ENCODE results near the gene ERCC5.

Gene ERCC5

DNA sequence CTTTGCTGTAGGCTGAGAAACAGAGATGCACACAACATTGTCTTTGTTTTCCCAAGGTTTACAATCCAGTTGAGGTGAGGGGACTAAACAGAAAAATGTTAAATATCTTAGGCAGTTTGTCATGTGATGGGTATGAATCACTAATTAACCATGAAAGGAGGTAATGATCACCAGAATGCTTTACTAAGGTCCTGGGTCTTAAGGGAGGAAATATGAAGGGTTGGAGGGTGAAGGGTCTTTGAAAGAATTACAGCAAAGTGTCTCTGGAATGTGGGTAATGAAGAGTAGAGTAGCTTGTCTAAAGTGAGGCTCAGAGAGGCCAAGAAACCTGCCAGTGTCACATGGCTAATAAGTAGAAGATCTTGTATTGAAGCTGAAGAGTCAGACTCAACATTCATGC, 27.9 kb upstream of the ERCC5 start:
- Mint-ChIP-seq H3K27ac (no peak overlapping the region), H3K4me1 (peaks cover 5% of the 10 kb centered on the region), H3K27me3 (no peaks in the 10 kb centered on the region), H3K4me3 (no peak overlapping the region), H3K36me3 (peaks cover 34% of the 10 kb centered on the region), H3K9me3 (no peaks in the 10 kb centered on the region)
- no peak for DNase-seq
- CTCF ChIA-PET = no interaction called here

DNA sequence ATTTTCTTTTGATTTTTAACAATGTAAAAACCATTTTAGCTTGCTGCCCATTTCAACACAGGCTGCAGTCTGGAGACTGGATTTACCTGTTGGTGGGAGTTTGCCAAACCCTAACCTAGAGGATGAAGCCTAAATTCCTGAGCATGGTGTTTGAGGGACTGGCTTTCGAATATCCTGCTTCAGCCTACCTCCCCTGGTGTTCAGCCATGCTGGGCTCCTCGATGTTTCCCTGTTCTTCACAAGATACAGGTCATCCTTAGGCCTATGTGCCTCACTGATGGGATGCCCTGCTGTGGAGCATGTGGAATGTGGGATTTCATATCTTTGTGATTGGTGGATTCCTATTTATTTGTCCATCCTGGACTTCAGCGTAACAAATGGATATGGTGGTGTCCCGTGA, 20.4 kb upstream of the ERCC5 start:
- CTCF ChIA-PET = no interaction called here

GRCh38 chr13:102825921-102826706, 19.7 kb upstream of the ERCC5 start:
- Mint-ChIP-seq H3K4me1 (no peaks in the 10 kb centered on the region), H3K4me3 (no peak overlapping the region), H3K9me3 (no peaks in the 10 kb centered on the region), H3K27me3 (no peaks in the 10 kb centered on the region), H3K36me3 (peaks cover 12% of the 10 kb centered on the region), H3K27ac (no peak overlapping the region)
- CTCF ChIA-PET = no interaction called here
- no peak for DNase-seq

More for the DNA sequence above, 20.4 kb upstream of the ERCC5 start:
- H3K4me3 Mint-ChIP-seq = no peak overlapping the region
- H3K4me1 Mint-ChIP-seq = no peaks in the 10 kb centered on the region
- H3K27me3 Mint-ChIP-seq = no peaks in the 10 kb centered on the region
- no peaks in the 10 kb centered on the region for H3K9me3 Mint-ChIP-seq
- H3K27ac Mint-ChIP-seq = no peak overlapping the region
- DNase-seq = no peak
- H3K36me3 Mint-ChIP-seq = peaks cover 14% of the 10 kb centered on the region

GRCh38 chr13:102830646-102831045, 15.2 kb upstream of the ERCC5 start:
- Mint-ChIP-seq H3K4me1 (no peaks in the 10 kb centered on the region), H3K4me3 (no peak overlapping the region), H3K27me3 (no peaks in the 10 kb centered on the region), H3K9me3 (no peaks in the 10 kb centered on the region), H3K36me3 (peaks cover 9% of the 10 kb centered on the region), H3K27ac (no peak overlapping the region)
- CTCF ChIA-PET = no interaction called here
- no peak for DNase-seq

GRCh38 chr13:102836471-102836870, 9.4 kb upstream of the ERCC5 start:
- no peak overlapping the region for H3K27ac Mint-ChIP-seq
- no peak for DNase-seq

DNA sequence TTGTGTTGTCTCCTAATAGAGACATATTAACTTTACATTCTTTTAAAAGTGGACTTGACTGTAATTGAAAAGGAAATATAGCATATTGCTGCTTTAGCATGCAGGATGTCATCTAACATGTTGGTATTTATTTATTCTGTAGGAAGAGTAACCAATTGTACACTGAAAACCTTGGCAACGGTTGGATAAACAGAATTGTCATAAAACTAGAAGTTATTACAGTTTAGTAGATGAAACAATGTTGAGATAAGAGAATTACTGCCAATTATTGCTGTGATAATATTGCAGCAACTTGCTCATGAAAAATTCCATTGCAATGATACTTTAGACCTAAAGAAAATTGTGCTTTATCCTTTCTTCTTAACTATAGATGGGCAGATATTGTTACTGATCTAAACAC, 7.6 kb upstream of the ERCC5 start:
- Mint-ChIP-seq H3K27ac (no peak overlapping the region), H3K27me3 (no peaks in the 10 kb centered on the region), H3K4me3 (no peak overlapping the region), H3K9me3 (no peaks in the 10 kb centered on the region), H3K36me3 (peaks cover 10% of the 10 kb centered on the region), H3K4me1 (no peaks in the 10 kb centered on the region)
- CTCF ChIA-PET = no interaction called here
- no peak for DNase-seq

More at GRCh38 chr13:102836471-102836870, 9.4 kb upstream of the ERCC5 start:
- H3K27me3 Mint-ChIP-seq = no peaks in the 10 kb centered on the region
- CTCF ChIA-PET = interaction anchor here (0.6 to 1.4 kb wide), 3 partner anchors 9 to 77 kb away, joined by 3 read pairs; partner anchors contain the start of gene ERCC5
- H3K9me3 Mint-ChIP-seq = no peaks in the 10 kb centered on the region
- no peaks in the 10 kb centered on the region for H3K4me1 Mint-ChIP-seq
- no peak overlapping the region for H3K4me3 Mint-ChIP-seq
- H3K36me3 Mint-ChIP-seq = peaks cover 13% of the 10 kb centered on the region

DNA sequence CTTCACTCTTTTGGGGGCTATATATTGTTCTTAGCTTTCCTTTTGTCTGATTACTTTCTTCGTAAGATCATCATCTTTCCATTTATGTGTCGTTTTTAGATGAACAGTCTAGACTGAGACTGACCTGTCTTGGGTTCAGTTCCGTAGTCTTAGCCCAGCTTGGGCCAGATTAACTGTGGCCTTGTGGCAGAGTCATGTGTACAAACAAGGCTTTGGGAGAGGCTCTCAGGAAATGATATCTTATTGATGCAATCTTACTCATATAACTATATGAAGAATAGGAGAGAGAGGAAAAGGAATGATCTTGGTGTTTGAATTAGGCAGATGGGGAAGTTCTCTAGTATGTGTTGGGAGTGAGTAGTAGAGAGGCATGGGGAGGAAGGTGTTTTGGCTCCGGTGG, 6.8 kb upstream of the ERCC5 start:
- no peaks in the 10 kb centered on the region for H3K9me3 Mint-ChIP-seq
- no peak overlapping the region for H3K4me3 Mint-ChIP-seq
- CTCF ChIA-PET = no interaction called here
- DNase-seq = no peak
- H3K27me3 Mint-ChIP-seq = no peaks in the 10 kb centered on the region
- no peak overlapping the region for H3K27ac Mint-ChIP-seq
- peaks cover 10% of the 10 kb centered on the region for H3K36me3 Mint-ChIP-seq
- H3K4me1 Mint-ChIP-seq = peaks cover 1% of the 10 kb centered on the region

- H3K4me3 Mint-ChIP-seq = no peak overlapping the region
- H3K4me1 Mint-ChIP-seq = peaks cover 4% of the 10 kb centered on the region
- CTCF ChIA-PET = no interaction called here
- no peak overlapping the region for H3K27ac Mint-ChIP-seq
- no peak for DNase-seq
- no peaks in the 10 kb centered on the region for H3K27me3 Mint-ChIP-seq
- no peaks in the 10 kb centered on the region for H3K9me3 Mint-ChIP-seq
- peaks cover 10% of the 10 kb centered on the region for H3K36me3 Mint-ChIP-seq
Measured at GRCh38 chr13:102839462-102839861, 6.4 kb upstream of the ERCC5 start.

DNA sequence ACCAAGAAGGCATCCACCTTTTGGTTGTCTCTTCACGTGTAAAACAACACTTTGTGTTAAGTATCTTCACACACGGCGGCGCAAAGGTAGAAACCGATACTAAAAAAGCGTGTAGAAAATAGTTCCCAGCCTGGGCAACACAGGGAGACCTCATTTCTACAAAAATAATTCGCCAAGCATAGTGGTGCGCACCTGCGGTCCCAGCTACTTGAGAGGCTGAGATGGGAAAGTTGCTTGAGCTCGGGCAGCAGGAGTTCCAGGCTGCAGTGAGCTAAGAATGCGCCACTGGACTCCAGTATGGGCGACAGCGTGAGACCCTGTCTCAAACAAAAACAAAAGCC, 573 bp upstream of the ERCC5 start:
- no peaks in the 10 kb centered on the region for H3K27me3 Mint-ChIP-seq
- no peaks in the 10 kb centered on the region for H3K9me3 Mint-ChIP-seq
- H3K4me1 Mint-ChIP-seq = peaks cover 43% of the 10 kb centered on the region
- peak overlapping the region; percentile 99 for H3K27ac Mint-ChIP-seq
- CTCF ChIA-PET = interaction anchor here (1.1 to 2.3 kb wide), 8 partner anchors 9 to 289 kb away, joined by 3 to 23 read pairs (median 6); partner anchors contain the start of genes BIVM, POGLUT2 and TPP2
- DNase-seq = no peak
- peaks cover 13% of the 10 kb centered on the region for H3K36me3 Mint-ChIP-seq
- peak overlapping the region; percentile 95 for H3K4me3 Mint-ChIP-seq

DNA sequence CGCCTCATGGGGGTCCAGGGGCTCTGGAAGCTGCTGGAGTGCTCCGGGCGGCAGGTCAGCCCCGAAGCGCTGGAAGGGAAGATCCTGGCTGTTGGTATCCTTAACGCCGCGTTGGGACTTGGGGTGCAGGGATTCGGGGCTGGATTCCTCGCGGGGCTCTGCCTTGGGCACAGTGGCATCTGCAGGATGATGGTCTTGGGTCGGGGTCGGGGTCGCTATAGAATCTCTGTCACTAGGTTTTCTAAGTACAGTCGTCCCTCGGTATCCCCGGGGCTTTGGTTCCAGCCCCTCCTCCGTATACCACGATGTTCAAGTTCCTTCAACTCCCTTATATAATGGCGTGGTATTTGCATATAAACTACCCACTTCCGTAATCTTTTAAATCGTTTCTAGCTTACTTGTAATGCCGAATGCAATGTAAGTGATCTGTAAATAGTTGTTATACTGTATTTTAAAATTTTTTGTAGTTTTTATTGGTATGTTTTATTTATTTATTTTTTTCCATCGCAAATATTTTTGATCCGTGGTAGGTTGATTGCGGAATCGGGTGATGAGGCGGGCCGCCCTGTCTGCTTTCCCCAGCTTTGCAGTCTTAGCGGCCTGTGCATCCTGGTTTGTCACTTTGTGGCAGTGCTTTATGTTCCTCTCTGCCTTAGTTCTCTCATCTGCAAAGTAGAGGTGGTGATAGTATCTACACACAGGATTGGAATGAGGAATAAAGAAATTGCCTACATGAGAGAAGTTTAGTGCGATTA, 606 bp downstream of the ERCC5 start:
- H3K27me3 Mint-ChIP-seq = no peaks in the 10 kb centered on the region
- CTCF ChIA-PET = interaction anchor here (0.7 to 4.0 kb wide), 9 partner anchors 24 to 290 kb away, joined by 3 to 38 read pairs (median 7); partner anchors contain the start of gene TPP2
- peak overlapping the region; percentile 95 for H3K4me3 Mint-ChIP-seq
- peak overlapping the region; percentile 99 for H3K27ac Mint-ChIP-seq
- no peaks in the 10 kb centered on the region for H3K9me3 Mint-ChIP-seq
- H3K36me3 Mint-ChIP-seq = peaks cover 16% of the 10 kb centered on the region
- peaks cover 48% of the 10 kb centered on the region for H3K4me1 Mint-ChIP-seq
- peak; percentile 66 for DNase-seq

GRCh38 chr13:102847272-102848234, 1.7 kb downstream of the ERCC5 start:
- H3K9me3 Mint-ChIP-seq = no peaks in the 10 kb centered on the region

GRCh38 chr13:102848956-102849355, 3.1 kb downstream of the ERCC5 start:
- peaks cover 26% of the 10 kb centered on the region for H3K36me3 Mint-ChIP-seq
- H3K27ac Mint-ChIP-seq = peak overlapping the region; percentile 33
- DNase-seq = no peak
- H3K4me1 Mint-ChIP-seq = peaks cover 52% of the 10 kb centered on the region
- no peaks in the 10 kb centered on the region for H3K27me3 Mint-ChIP-seq
- CTCF ChIA-PET = interaction anchor here (0.6 to 4.0 kb wide), 4 partner anchors 124 to 281 kb away, joined by 3 to 38 read pairs (median 8); no protein-coding TSS in a partner anchor
- no peak overlapping the region for H3K4me3 Mint-ChIP-seq
- H3K9me3 Mint-ChIP-seq = no peaks in the 10 kb centered on the region

More at GRCh38 chr13:102847272-102848234, 1.7 kb downstream of the ERCC5 start:
- Mint-ChIP-seq H3K4me1 (peaks cover 49% of the 10 kb centered on the region), H3K27me3 (no peaks in the 10 kb centered on the region), H3K27ac (peak overlapping the region; percentile 99), H3K36me3 (peaks cover 18% of the 10 kb centered on the region), H3K4me3 (peak overlapping the region; percentile 95)
- CTCF ChIA-PET = interaction anchor here (0.6 to 4.0 kb wide), 7 partner anchors 74 to 1017 kb away, joined by 3 to 38 read pairs (median 5); partner anchors contain the start of gene TEX30
- peak; percentile 28 for DNase-seq

DNA sequence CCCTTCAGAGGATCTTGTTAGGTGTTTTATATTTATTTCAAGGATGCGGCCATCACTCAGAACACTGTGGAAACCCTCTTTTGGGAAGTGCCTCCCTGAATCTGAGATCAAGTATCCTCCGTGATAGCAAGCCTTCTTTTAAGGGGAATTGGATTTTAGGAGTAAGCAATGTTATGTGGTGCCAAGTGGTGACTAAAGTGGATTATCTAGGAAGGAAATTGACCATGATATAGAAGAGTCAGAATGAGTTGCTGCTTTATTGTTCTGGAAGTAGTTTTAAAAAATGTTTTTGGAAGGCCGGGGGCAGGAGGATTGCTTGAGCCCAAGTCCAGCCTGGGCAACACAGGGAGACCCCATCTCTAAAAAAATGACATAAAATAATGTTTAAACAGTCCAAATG, 6.7 kb downstream of the ERCC5 start:
- Mint-ChIP-seq H3K27ac (no peak overlapping the region), H3K36me3 (peaks cover 39% of the 10 kb centered on the region), H3K9me3 (no peaks in the 10 kb centered on the region), H3K4me1 (peaks cover 38% of the 10 kb centered on the region), H3K27me3 (no peaks in the 10 kb centered on the region), H3K4me3 (no peak overlapping the region)
- no peak for DNase-seq
- CTCF ChIA-PET = no interaction called here

DNA sequence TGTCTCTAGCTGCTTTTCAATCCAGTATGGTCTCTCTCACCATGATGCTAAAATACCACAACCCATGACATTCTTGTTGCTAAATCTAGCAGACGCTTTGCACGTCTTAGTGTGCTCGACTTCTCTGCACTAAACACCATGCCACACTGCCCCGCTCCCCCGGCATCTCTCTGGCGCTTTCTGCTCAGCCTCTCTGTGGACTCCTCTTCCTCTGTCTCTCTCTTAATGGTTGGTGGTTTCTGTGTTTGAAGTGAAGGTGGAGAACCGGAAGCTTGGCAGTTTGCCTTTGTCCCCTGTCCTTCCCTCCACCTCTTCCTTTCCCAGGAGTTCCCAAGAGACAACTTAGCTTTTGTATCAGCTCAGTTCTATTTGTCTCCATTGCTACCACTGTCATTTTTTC, 8.8 kb downstream of the ERCC5 start:
- CTCF ChIA-PET = interaction anchor here (0.9 to 1.2 kb wide), 2 partner anchors 16 to 19 kb away, joined by 3 to 4 read pairs; no protein-coding TSS in a partner anchor
- H3K4me3 Mint-ChIP-seq = no peak overlapping the region
- no peak for DNase-seq

More for the DNA sequence above, 8.8 kb downstream of the ERCC5 start:
- H3K27ac Mint-ChIP-seq = no peak overlapping the region
- H3K27me3 Mint-ChIP-seq = no peaks in the 10 kb centered on the region
- peaks cover 20% of the 10 kb centered on the region for H3K4me1 Mint-ChIP-seq
- H3K9me3 Mint-ChIP-seq = no peaks in the 10 kb centered on the region
- H3K36me3 Mint-ChIP-seq = peaks cover 53% of the 10 kb centered on the region

All from activated naive CD4-positive, alpha-beta T cell treated with anti-CD3 and anti-CD28 coated beads, Interleukin-2, amount 10 ng/mL, durations not matched to agents 7 days and 5 days (primary cell).